Astrocyte (in vitro differentiated cells and primary cell): ENCODE data around the gene DDX39A.

Source experiments
- EZH2 ChIP-seq: IDR thresholded peaks from 2 replicates; pipeline ENCODE4 v1.6.1; 2012; ENCODE audit warnings: mild to moderate bottlenecking, low read length, inconsistent platforms; ENCODE audit not compliant: insufficient read depth
- TF ChIP-seq, protein P1 (sequence below): IDR thresholded peaks from 2 replicates; pipeline ENCODE4 v1.5.1; 2011; ENCODE audit warnings: low read depth, mild to moderate bottlenecking, inconsistent platforms, low read length, moderate library complexity; ENCODE audit not compliant: insufficient read depth

DNA sequence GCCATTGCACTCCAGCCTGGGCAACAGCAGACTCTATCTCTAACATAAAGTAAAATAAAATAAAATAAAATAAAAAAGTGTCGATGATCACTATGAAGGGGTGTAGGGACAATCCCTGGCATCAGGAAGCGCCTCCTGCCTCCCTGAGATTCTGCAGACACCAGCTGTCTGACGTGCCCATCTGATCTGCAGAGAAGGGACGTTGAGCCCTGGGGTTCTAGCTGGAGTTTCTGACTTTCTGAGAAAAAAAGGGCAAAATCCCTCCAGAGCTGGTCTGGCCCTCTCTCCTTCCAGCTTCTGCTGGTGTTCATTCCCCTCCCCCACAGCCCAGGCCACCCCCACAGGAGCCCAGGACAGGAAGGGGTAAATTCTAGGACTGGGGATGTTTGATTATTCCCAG lies 40.3 kb downstream of the DDX39A start:
- TF ChIP-seq, protein P1, sequence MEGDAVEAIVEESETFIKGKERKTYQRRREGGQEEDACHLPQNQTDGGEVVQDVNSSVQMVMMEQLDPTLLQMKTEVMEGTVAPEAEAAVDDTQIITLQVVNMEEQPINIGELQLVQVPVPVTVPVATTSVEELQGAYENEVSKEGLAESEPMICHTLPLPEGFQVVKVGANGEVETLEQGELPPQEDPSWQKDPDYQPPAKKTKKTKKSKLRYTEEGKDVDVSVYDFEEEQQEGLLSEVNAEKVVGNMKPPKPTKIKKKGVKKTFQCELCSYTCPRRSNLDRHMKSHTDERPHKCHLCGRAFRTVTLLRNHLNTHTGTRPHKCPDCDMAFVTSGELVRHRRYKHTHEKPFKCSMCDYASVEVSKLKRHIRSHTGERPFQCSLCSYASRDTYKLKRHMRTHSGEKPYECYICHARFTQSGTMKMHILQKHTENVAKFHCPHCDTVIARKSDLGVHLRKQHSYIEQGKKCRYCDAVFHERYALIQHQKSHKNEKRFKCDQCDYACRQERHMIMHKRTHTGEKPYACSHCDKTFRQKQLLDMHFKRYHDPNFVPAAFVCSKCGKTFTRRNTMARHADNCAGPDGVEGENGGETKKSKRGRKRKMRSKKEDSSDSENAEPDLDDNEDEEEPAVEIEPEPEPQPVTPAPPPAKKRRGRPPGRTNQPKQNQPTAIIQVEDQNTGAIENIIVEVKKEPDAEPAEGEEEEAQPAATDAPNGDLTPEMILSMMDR: no peak
- TF ChIP-seq EZH2: no peak
